ENCODE results near the gene ADCY4. TPM values are rescaled to one million over a fixed set of nuclear protein-coding genes. Genes with fewer than 3 reads are reported as not detected.

ADCY4 gene
- total RNA-seq, 1 experiment from 2014 or later, result 0.04 TPM

GRCh38 chr14:24284501-24285035 lies 50.3 kb downstream of the ADCY4 start:
- no peaks in the 10 kb centered on the region for H4K20me1 ChIP-seq (ENCODE audit: low read length)
- H3K27ac ChIP-seq (ENCODE audit: low read length), result no peak overlapping the region
- intact Hi-C loops (cut with micrococcal nuclease), result no loop called here
- H3K4me2 ChIP-seq (ENCODE audit: low read length), result no peak overlapping the region
- ChIA-PET POLR2A (ENCODE audit: unreplicated experiment) (no interaction called here), CTCF (interaction anchor here (0.6 kb wide), 1 partner anchor 13 kb away, joined by 3 read pairs; no protein-coding TSS in a partner anchor)
- no peak for ATAC-seq
- no peak for TF ChIP-seq CTCF (conservative IDR thresholded peaks at IDR 0.05; ENCODE audit: low read depth, low read length)
- TF ChIP-seq EZH2 (IDR thresholded peaks at IDR 0.05; ENCODE audit: low read length, unreplicated experiment), result no peak
- no peak for TF ChIP-seq EZH2phosphoT487 (IDR thresholded peaks at IDR 0.05; ENCODE audit: borderline replicate concordance, low read length)
- H2AFZ ChIP-seq (ENCODE audit: low read length), result no peak overlapping the region
- H3K9me2 ChIP-seq (replicated peaks; ENCODE audit: low read length), result no peaks in the 10 kb centered on the region
- H3K4me3 ChIP-seq (ENCODE audit: low read length), result no peak overlapping the region
- 0 out of 2 replicates have a peak, but pooled peaks cover 4% of the 10 kb centered on the region for H3K36me3 ChIP-seq (ENCODE audit: low read depth, low read length)
- H3K9ac ChIP-seq (ENCODE audit: low read length), result no peak overlapping the region
- DNase-seq, result no peak
- no peaks in the 10 kb centered on the region for H3F3A ChIP-seq (ENCODE audit: low read length, unreplicated experiment)
- no TSS peak for BruUV-seq (replicated peaks)
- H3K4me1 ChIP-seq (ENCODE audit: insufficient read depth, low read length), result no peaks in the 10 kb centered on the region
- no peaks in the 10 kb centered on the region for H3K79me2 ChIP-seq (ENCODE audit: low read length)
- no peaks in the 10 kb centered on the region for H3K27me3 ChIP-seq (ENCODE audit: low read length)
- H3K9me3 ChIP-seq (ENCODE audit: low read length), result no peaks in the 10 kb centered on the region

- H3K27me3 ChIP-seq (ENCODE audit: low read length), result no peaks in the 10 kb centered on the region
- H3F3A ChIP-seq (ENCODE audit: low read length, unreplicated experiment), result no peaks in the 10 kb centered on the region
- H3K9ac ChIP-seq (ENCODE audit: low read length), result no peak overlapping the region
- POLR2A ChIA-PET (ENCODE audit: unreplicated experiment), result interaction anchor here (0.7 kb wide), 1 partner anchor 41 kb away, joined by 4 read pairs; the partner anchor contains the start of gene TINF2
- no peaks in the 10 kb centered on the region for H3K36me3 ChIP-seq (ENCODE audit: low read depth, low read length)
- H3K9me3 ChIP-seq (ENCODE audit: low read length), result no peaks in the 10 kb centered on the region
- BruUV-seq (replicated peaks), result no TSS peak
- H3K27ac ChIP-seq (ENCODE audit: low read length), result no peak overlapping the region
- intact Hi-C loops (cut with micrococcal nuclease), result no loop called here
- CTCF ChIA-PET, result no interaction called here
- no peak overlapping the region for H2AFZ ChIP-seq (ENCODE audit: low read length)
- H3K4me1 ChIP-seq (ENCODE audit: insufficient read depth, low read length), result peaks cover 6% of the 10 kb centered on the region
- H3K9me2 ChIP-seq (replicated peaks; ENCODE audit: low read length), result no peaks in the 10 kb centered on the region
- no peak overlapping the region for H3K4me3 ChIP-seq (ENCODE audit: low read length)
- DNase-seq (no peak), ATAC-seq (no peak)
- no peaks in the 10 kb centered on the region for H4K20me1 ChIP-seq (ENCODE audit: low read length)
- H3K4me2 ChIP-seq (ENCODE audit: low read length), result no peak overlapping the region
- TF ChIP-seq CTCF (conservative IDR thresholded peaks at IDR 0.05; ENCODE audit: low read depth, low read length) (no peak), EZH2 (IDR thresholded peaks at IDR 0.05; ENCODE audit: low read length, unreplicated experiment) (no peak), EZH2phosphoT487 (IDR thresholded peaks at IDR 0.05; ENCODE audit: borderline replicate concordance, low read length) (no peak)
- no peaks in the 10 kb centered on the region for H3K79me2 ChIP-seq (ENCODE audit: low read length)
Measured at GRCh38 chr14:24283796-24284460, 50.9 kb downstream of the ADCY4 start.

GRCh38 chr14:24282736-24283135 lies 52.1 kb downstream of the ADCY4 start:
- ChIA-PET CTCF (no interaction called here), POLR2A (ENCODE audit: unreplicated experiment) (no interaction called here)
- no peaks in the 10 kb centered on the region for H3K9me3 ChIP-seq (ENCODE audit: low read length)
- no peak overlapping the region for H3K4me3 ChIP-seq (ENCODE audit: low read length)
- H2AFZ ChIP-seq (ENCODE audit: low read length), result no peak overlapping the region
- intact Hi-C loops (cut with micrococcal nuclease), result no loop called here
- no peaks in the 10 kb centered on the region for H3K36me3 ChIP-seq (ENCODE audit: low read depth, low read length)
- no peak overlapping the region for H3K4me2 ChIP-seq (ENCODE audit: low read length)
- no peaks in the 10 kb centered on the region for H3K27me3 ChIP-seq (ENCODE audit: low read length)
- H3K9me2 ChIP-seq (replicated peaks; ENCODE audit: low read length), result no peaks in the 10 kb centered on the region
- no TSS peak for BruUV-seq (replicated peaks)
- TF ChIP-seq EZH2 (IDR thresholded peaks at IDR 0.05; ENCODE audit: low read length, unreplicated experiment) (no peak), CTCF (conservative IDR thresholded peaks at IDR 0.05; ENCODE audit: low read depth, low read length) (no peak), EZH2phosphoT487 (IDR thresholded peaks at IDR 0.05; ENCODE audit: borderline replicate concordance, low read length) (no peak)
- DNase-seq, result no peak
- no peaks in the 10 kb centered on the region for H3F3A ChIP-seq (ENCODE audit: low read length, unreplicated experiment)
- ATAC-seq, result no peak
- no peak overlapping the region for H3K9ac ChIP-seq (ENCODE audit: low read length)
- no peak overlapping the region for H3K27ac ChIP-seq (ENCODE audit: low read length)
- H3K4me1 ChIP-seq (ENCODE audit: insufficient read depth, low read length), result peaks cover 7% of the 10 kb centered on the region
- no peaks in the 10 kb centered on the region for H4K20me1 ChIP-seq (ENCODE audit: low read length)
- H3K79me2 ChIP-seq (ENCODE audit: low read length), result no peaks in the 10 kb centered on the region
